HTR-8/SVneo (cell line): ENCODE data around the gene LIPF.
"Not testable (repeated sequence)": the region's sequence is repeated elsewhere in the genome, so short reads cannot be mapped to it uniquely, and the experiment has no call there.

Source experiments
- DNase-seq: peaks from one replicate; pipeline ENCODE4 v3.0.0; 2011; ENCODE audit warnings: low spot score, mixed read lengths; ENCODE audit not compliant: insufficient read length
- FAIRE-seq: peaks from 2 replicates; lab custom pipeline; 2011; peaks lifted over from hg19 to GRCh38; lab: Jason Lieb, UNC

Gene LIPF

GRCh38 chr10:88670497-88670896 lies 6.3 kb downstream of the LIPF start:
- DNase-seq: no peak
- no peak for FAIRE-seq

- no peak for FAIRE-seq
- no peak for DNase-seq
Measured at GRCh38 chr10:88672041-88672440, 7.8 kb downstream of the LIPF start.

- FAIRE-seq: no peak
- DNase-seq: no peak
Measured at GRCh38 chr10:88676283-88677060, 12.2 kb downstream of the LIPF start.

GRCh38 chr10:88680958-88681357 lies 16.7 kb downstream of the LIPF start:
- FAIRE-seq (no peak), DNase-seq (no peak)

- FAIRE-seq (no peak), DNase-seq (no peak)
Measured at GRCh38 chr10:88682491-88682890, 18.2 kb downstream of the LIPF start.

GRCh38 chr10:88687853-88688467 lies 23.7 kb downstream of the LIPF start:
- DNase-seq (peak; percentile 10), FAIRE-seq (no peak)

GRCh38 chr10:88689366-88689765 lies 25.1 kb downstream of the LIPF start:
- FAIRE-seq (no peak), DNase-seq (no peak)

GRCh38 chr10:88693392-88694020 lies 29.3 kb downstream of the LIPF start:
- DNase-seq (no peak), FAIRE-seq (no peak)

- no peak for FAIRE-seq
- no peak for DNase-seq
Measured at GRCh38 chr10:88702848-88703597, 38.8 kb downstream of the LIPF start.

GRCh38 chr10:88705958-88706357 lies 41.7 kb downstream of the LIPF start, which contains the start of gene LIPK:
TSS of gene LIPK (plus strand) at chr10:88706249. CDS start at chr10:88724544, 18,295 bp downstream.
- DNase-seq: no peak
- FAIRE-seq: no peak

GRCh38 chr10:88707429-88708155 lies 43.4 kb downstream of the LIPF start:
- no peak for FAIRE-seq
- DNase-seq: peak; percentile 15

GRCh38 chr10:88709361-88709760 lies 45.1 kb downstream of the LIPF start:
- DNase-seq: not testable (repeated sequence)

GRCh38 chr10:88715517-88715916 lies 51.3 kb downstream of the LIPF start:
- FAIRE-seq (no peak), DNase-seq (no peak)

More at GRCh38 chr10:88709361-88709760, 45.1 kb downstream of the LIPF start:
- FAIRE-seq: not testable (repeated sequence)

- DNase-seq: no peak
- FAIRE-seq: no peak
Measured at GRCh38 chr10:88721392-88721791, 57.1 kb downstream of the LIPF start.

- DNase-seq: no peak
- no peak for FAIRE-seq
Measured at GRCh38 chr10:88725798-88726197, 61.6 kb downstream of the LIPF start.

- DNase-seq (no peak), FAIRE-seq (no peak)
Measured at GRCh38 chr10:88728107-88728763, 64.0 kb downstream of the LIPF start.
